Erythroblast (primary cell): ENCODE data around the gene DHTKD1.

Source experiments
- GATA1 ChIP-seq: IDR thresholded peaks from 2 replicates; pipeline ENCODE4 v1.6.1; 2011; ENCODE audit warnings: low read depth, mild to moderate bottlenecking, control low read depth, low read length, moderate library complexity
- POLR2A ChIP-seq: IDR thresholded peaks from 2 replicates; pipeline ENCODE4 v1.6.1; 2011; ENCODE audit warnings: mild to moderate bottlenecking, low read length

DNA sequence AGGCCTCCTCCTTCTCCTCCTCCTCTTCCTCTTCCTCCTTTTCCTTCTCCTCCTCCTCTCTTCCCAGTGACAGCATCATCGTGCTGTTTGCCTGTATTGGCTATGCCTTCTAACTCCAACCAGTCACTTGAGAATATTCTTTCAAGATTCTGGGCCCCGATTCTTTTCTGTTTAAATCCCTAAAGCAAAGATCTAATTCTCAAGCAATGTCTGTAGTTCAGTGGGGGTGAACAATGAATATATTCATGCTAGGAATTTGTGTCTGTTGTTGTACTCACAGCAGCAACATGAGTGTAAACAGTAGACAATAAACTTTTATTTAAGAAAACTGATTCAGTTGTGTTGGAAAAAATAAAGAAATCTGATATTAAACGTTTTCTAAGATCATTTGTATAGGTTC lies 96.3 kb downstream of the DHTKD1 start:
- TF ChIP-seq POLR2A (no peak), GATA1 (no peak)
